NCI-H187 treated with DMSO at 0.1 percent for 48 hours (cell line): Measurements from ENCODE around the gene TSPY4.
"Not testable (repeated sequence)": the region's sequence is repeated elsewhere in the genome, so short reads cannot be mapped to it uniquely, and the experiment has no call there.

Source experiments
- DNase-seq: peaks from one replicate; lab custom pipeline; 2025; lab: John Stamatoyannopoulos, UW

TSPY4 gene

DNA sequence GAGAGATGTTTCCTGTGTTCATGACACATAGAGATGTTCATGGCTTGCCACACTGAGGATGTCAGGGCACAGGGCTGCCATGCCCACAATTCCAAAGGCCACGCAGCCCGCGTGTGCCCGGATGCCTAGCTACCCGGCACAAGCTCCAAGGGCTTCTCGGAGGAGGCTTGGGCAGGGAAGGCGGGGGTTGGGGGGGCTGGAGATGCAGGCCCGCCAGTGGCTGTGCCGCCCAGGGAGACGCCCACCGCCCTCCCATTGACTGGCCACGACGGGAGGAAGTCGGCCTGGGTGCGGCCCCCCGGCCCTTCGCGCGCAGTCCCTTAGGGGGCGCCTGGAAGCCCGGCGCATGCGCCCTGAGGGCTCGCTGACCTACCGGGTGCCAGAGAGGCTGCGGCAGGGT lies at the start of gene TSPY4:
Gene TSPY4, plus strand, starts transcription at position 301 of the 400 bp plus-strand sequence. Its CDS starts 46 bp downstream, at position 347.
- DNase-seq: not testable (repeated sequence)

- no peak for DNase-seq
Measured at GRCh38 chrY:9320996-9321395, 16.3 kb upstream of the TSPY4 start.

DNA sequence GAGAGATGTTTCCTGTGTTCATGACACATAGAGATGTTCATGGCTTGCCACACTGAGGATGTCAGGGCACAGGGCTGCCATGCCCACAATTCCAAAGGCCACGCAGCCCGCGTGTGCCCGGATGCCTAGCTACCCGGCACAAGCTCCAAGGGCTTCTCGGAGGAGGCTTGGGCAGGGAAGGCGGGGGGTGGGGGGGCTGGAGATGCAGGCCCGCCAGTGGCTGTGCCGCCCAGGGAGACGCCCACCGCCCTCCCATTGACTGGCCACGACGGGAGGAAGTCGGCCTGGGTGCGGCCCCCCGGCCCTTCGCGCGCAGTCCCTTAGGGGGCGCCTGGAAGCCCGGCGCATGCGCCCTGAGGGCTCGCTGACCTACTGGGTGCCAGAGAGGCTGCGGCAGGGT lies 20.2 kb downstream of the TSPY4 start, which contains the start of gene TSPY8:
Gene TSPY8, plus strand, starts transcription at position 301 of the 400 bp plus-strand sequence. Its CDS starts 46 bp downstream, at position 347.
- not testable (repeated sequence) for DNase-seq
